NOMO-1 treated with DMSO at 0.1 percent for 48 hours (cell line): Measurements from ENCODE around the gene COL19A1.

Experiments
- DNase-seq: peaks from one replicate; lab custom pipeline; 2025; ENCODE audit not compliant: unreplicated experiment; lab: John Stamatoyannopoulos, UW

COL19A1 gene

GRCh38 chr6:70119218-70119835 lies 253.0 kb downstream of the COL19A1 start:
- no peak for DNase-seq

- DNase-seq: no peak
These were observed 258.1 kb downstream of the COL19A1 start for GRCh38 chr6:70124443-70124842.

- peak; percentile 33 for DNase-seq
These were observed 258.7 kb downstream of the COL19A1 start for GRCh38 chr6:70124882-70125545.

- no peak for DNase-seq
These were observed 259.2 kb downstream of the COL19A1 start for GRCh38 chr6:70125602-70126001.

- DNase-seq: no peak
These were observed 263.0 kb downstream of the COL19A1 start for GRCh38 chr6:70129341-70129740.

GRCh38 chr6:70130865-70131264 lies 264.5 kb downstream of the COL19A1 start:
- DNase-seq: peak; percentile 12

- DNase-seq: no peak
These were observed 265.2 kb downstream of the COL19A1 start for GRCh38 chr6:70131528-70131927.

- no peak for DNase-seq
These were observed 266.9 kb downstream of the COL19A1 start for GRCh38 chr6:70133246-70133645.

- DNase-seq: no peak
These were observed 268.2 kb downstream of the COL19A1 start for GRCh38 chr6:70134542-70134941.

GRCh38 chr6:70135219-70136160 lies 269.1 kb downstream of the COL19A1 start:
- DNase-seq: no peak

- DNase-seq: no peak
These were observed 270.6 kb downstream of the COL19A1 start for GRCh38 chr6:70136996-70137395.

- DNase-seq: no peak
These were observed 274.1 kb downstream of the COL19A1 start for GRCh38 chr6:70140496-70140895.

GRCh38 chr6:70142034-70142433 lies 275.7 kb downstream of the COL19A1 start:
- DNase-seq: no peak

GRCh38 chr6:70145178-70145577 lies 278.8 kb downstream of the COL19A1 start:
- DNase-seq: no peak

GRCh38 chr6:70149209-70149788 lies 282.9 kb downstream of the COL19A1 start:
- DNase-seq: no peak

- no peak for DNase-seq
These were observed 284.2 kb downstream of the COL19A1 start for GRCh38 chr6:70150521-70150920.

GRCh38 chr6:70151616-70152015 lies 285.3 kb downstream of the COL19A1 start:
- no peak for DNase-seq

GRCh38 chr6:70152786-70153185 lies 286.4 kb downstream of the COL19A1 start:
- no peak for DNase-seq

- DNase-seq: no peak
These were observed 290.7 kb downstream of the COL19A1 start for GRCh38 chr6:70157086-70157485.

GRCh38 chr6:70160276-70160675 lies 293.9 kb downstream of the COL19A1 start:
- no peak for DNase-seq

GRCh38 chr6:70162972-70163371 lies 296.6 kb downstream of the COL19A1 start:
- no peak for DNase-seq
